Aorta (tissue), 5 donors: ENCODE measurements around the gene OR5J2. TPM values are rescaled to one million over a fixed set of nuclear protein-coding genes. Genes with fewer than 3 reads are reported as not detected.
"Not testable (repeated sequence)": the region's sequence is repeated elsewhere in the genome, so short reads cannot be mapped to it uniquely, and the experiment has no call there.

ENCODE experiments used
- ATAC-seq: fragments of 200-7000 bp; cut with Tn5 transposase; one replicate; pipeline ENCODE4 v1.9.1; 2022; ENCODE audit warnings: moderate library complexity; ENCODE audit not compliant: low FRiP score
- DNase-seq, 2 donors: peaks; one replicate each; pipeline ENCODE4 v3.0.0-alpha.2; 2020
- H3K27ac ChIP-seq, 2 donors: one replicate each; pipeline ENCODE4 v1.5.1; 2013; ENCODE audit warnings: low read length in 2 of 2, mild to moderate bottlenecking in 2 of 2, moderate library complexity in 2 of 2, control low read depth in 1 of 2, inconsistent platforms in 1 of 2, low read depth in 1 of 2
- H3K27me3 ChIP-seq, 2 donors: one replicate each; pipeline ENCODE4 v1.6.1; 2013; ENCODE audit warnings: control low read depth in 1 of 2, low read length in 1 of 2, mild to moderate bottlenecking in 1 of 2, moderate library complexity in 1 of 2; ENCODE audit not compliant: insufficient read depth in 2 of 2, control insufficient read depth in 1 of 2
- H3K36me3 ChIP-seq, 2 donors: one replicate each; pipeline ENCODE4 v1.6.1; 2013; ENCODE audit warnings: control low read depth in 1 of 2, low read length in 1 of 2, mild to moderate bottlenecking in 1 of 2; ENCODE audit not compliant: insufficient read depth in 2 of 2, control insufficient read depth in 1 of 2
- H3K4me1 ChIP-seq, 2 donors: one replicate each; pipeline ENCODE4 v1.6.1; 2013; ENCODE audit warnings: low read length in 2 of 2, control low read depth in 1 of 2, mild to moderate bottlenecking in 1 of 2, moderate library complexity in 1 of 2; ENCODE audit not compliant: insufficient read depth in 2 of 2, control insufficient read depth in 1 of 2
- H3K4me3 ChIP-seq, 2 donors: one replicate each; pipeline ENCODE4 v1.5.1; 2013; ENCODE audit warnings: low read length in 2 of 2, control low read depth in 1 of 2, mild to moderate bottlenecking in 1 of 2
- H3K9me3 ChIP-seq: one replicate; pipeline ENCODE4 v1.6.1; 2013; ENCODE audit warnings: mild to moderate bottlenecking, low read length; ENCODE audit not compliant: control insufficient read depth
- WGBS, 2 donors: extraction: QIAGEN DNeasy Blood & Tissue Kit; methylation state at CpG; one replicate each; pipeline ENCODE4 v1.1.7; 2013; 5-methylcytosine and 5-hydroxymethylcytosine counted together
- intact Hi-C, 2 donors: fragments of 100-400 bp; cut with DNase I; formaldehyde crosslinking; loops; one replicate each; pipeline versions ENCODE4 v1.14.2 to v1.15.0; 2022
- polyA plus RNA-seq, 2 donors: library from polyadenylated mRNA; stranded (reverse); fragments of 200-250 nt; gene quantifications; one replicate each; pipeline ENCODE4 v1.2.3, GENCODE V29; 2013
- total RNA-seq, 2 donors: library from RNA; stranded (reverse); fragmentation: NEBNext Ultra II Directional; extraction: Animal tissue kit (Norgen Biotek cat#: 25700); gene quantifications; one replicate each; pipeline ENCODE4 v1.2.1, GENCODE V29; 2021
- donor health status: healthy with polysubstance abuse.
- donor health status: Bipolar disorder and iron deficiency.
- donor health status: DM: no; HTN: no; CAD: no.
- donor health status: DM: no; HTN: no; CAD: no.
- donor health status: DM: yes; HTN: yes; CAD: no.

OR5J2 gene
- total and polyA plus RNA-seq, 4 donors = not detected

- Histone ChIP-seq H3K27ac (no peak overlapping the region), H3K27me3 (no peaks in the 10 kb centered on the region), H3K4me1 (no peaks in the 10 kb centered on the region), H3K4me3 (no peak overlapping the region), H3K36me3 (no peaks in the 10 kb centered on the region), H3K9me3 (no peaks in the 10 kb centered on the region)
- WGBS, 2 donors = 86 to 88% methylated on average over 3 of the region's 3 CpGs
- intact Hi-C loops = no loop called here
- ATAC-seq = no peak
- DNase-seq = no peak
These were observed 12.2 kb downstream of the OR5J2 start for GRCh38 chr11:56188602-56189001.

- DNase-seq (no peak), ATAC-seq (no peak)
- Histone ChIP-seq H3K36me3 (no peaks in the 10 kb centered on the region), H3K4me3 (no peak overlapping the region), H3K27ac (no peak overlapping the region), H3K4me1 (no peaks in the 10 kb centered on the region), H3K27me3 (no peaks in the 10 kb centered on the region), H3K9me3 (no peaks in the 10 kb centered on the region)
- WGBS, 2 donors = 81 to 82% methylated on average over 3 of the region's 3 CpGs
- intact Hi-C loops = no loop called here
These were observed 20.3 kb downstream of the OR5J2 start for GRCh38 chr11:56196705-56197104.

GRCh38 chr11:56197367-56197766, 20.9 kb downstream of the OR5J2 start:
- intact Hi-C loops = no loop called here
- WGBS, 2 donors = 65 to 73% methylated on average over 2 of the region's 2 CpGs
- H3K27ac ChIP-seq = no peak overlapping the region

GRCh38 chr11:56207790-56208189, 31.4 kb downstream of the OR5J2 start:
- DNase-seq (no peak), ATAC-seq (no peak)
- H3K36me3 ChIP-seq = no peaks in the 10 kb centered on the region
- no peaks in the 10 kb centered on the region for H3K9me3 ChIP-seq
- no peak overlapping the region for H3K4me3 ChIP-seq
- H3K27me3 ChIP-seq = no peaks in the 10 kb centered on the region
- intact Hi-C loops = no loop called here
- WGBS, 2 donors = 50 to 54% methylated on average over 1 of the region's 1 CpG
- H3K4me1 ChIP-seq = no peaks in the 10 kb centered on the region
- H3K27ac ChIP-seq = no peak overlapping the region

More at GRCh38 chr11:56197367-56197766, 20.9 kb downstream of the OR5J2 start:
- no peaks in the 10 kb centered on the region for H3K36me3 ChIP-seq
- H3K9me3 ChIP-seq = no peaks in the 10 kb centered on the region
- no peaks in the 10 kb centered on the region for H3K4me1 ChIP-seq
- no peak for ATAC-seq
- no peak overlapping the region for H3K4me3 ChIP-seq
- DNase-seq = no peak
- no peaks in the 10 kb centered on the region for H3K27me3 ChIP-seq

- no peaks in the 10 kb centered on the region for H3K36me3 ChIP-seq
- no peaks in the 10 kb centered on the region for H3K4me1 ChIP-seq
- H3K27ac ChIP-seq = no peak overlapping the region
- no peak overlapping the region for H3K4me3 ChIP-seq
- H3K9me3 ChIP-seq = no peaks in the 10 kb centered on the region
- no peak for DNase-seq
- H3K27me3 ChIP-seq = no peaks in the 10 kb centered on the region
- intact Hi-C loops = no loop called here
- WGBS, 2 donors = 54 to 66% methylated on average over 2 of the region's 2 CpGs
- no peak for ATAC-seq
These were observed 38.1 kb downstream of the OR5J2 start for GRCh38 chr11:56214537-56214936.

GRCh38 chr11:56219735-56220134, 43.3 kb downstream of the OR5J2 start:
- H3K4me1 ChIP-seq, ATAC-seq, intact Hi-C loops, H3K9me3 ChIP-seq, DNase-seq, H3K4me3 ChIP-seq, H3K27ac ChIP-seq, H3K27me3 ChIP-seq, H3K36me3 ChIP-seq: not testable (repeated sequence)
- WGBS, 2 donors = 79 to 81% methylated on average over 5 of the region's 5 CpGs

Other genes with a start within 250 kb of the OR5J2 start
- not detected for gene OR5I1, start 240.2 kb upstream of the OR5J2 start, total RNA-seq
- gene OR5I1, start 240.2 kb upstream of the OR5J2 start, polyA plus RNA-seq = not detected
- not detected for gene OR10AG1, start 206.7 kb upstream of the OR5J2 start, total RNA-seq
- gene OR10AG1, start 206.7 kb upstream of the OR5J2 start, polyA plus RNA-seq = not detected
- not detected for gene OR5F1, start 182.0 kb upstream of the OR5J2 start, total RNA-seq
- gene OR5F1, start 182.0 kb upstream of the OR5J2 start, polyA plus RNA-seq = not detected
- not detected for gene OR5AS1, start 149.0 kb upstream of the OR5J2 start, total RNA-seq
- under 1 TPM in 1 of 2 donors, not detected in 1; under 0.01 TPM for gene OR5AS1, start 149.0 kb upstream of the OR5J2 start, polyA plus RNA-seq
- gene OR8I2, start 83.3 kb upstream of the OR5J2 start, total RNA-seq = not detected
- gene OR8I2, start 83.3 kb upstream of the OR5J2 start, polyA plus RNA-seq = not detected
- not detected for gene OR8H2, start 72.9 kb upstream of the OR5J2 start, total RNA-seq
- gene OR8H2, start 72.9 kb upstream of the OR5J2 start, polyA plus RNA-seq = not detected
- not detected for gene OR8H3, start 54.2 kb upstream of the OR5J2 start, total RNA-seq
- not detected for gene OR8H3, start 54.2 kb upstream of the OR5J2 start, polyA plus RNA-seq
- gene OR8J3, start 36.4 kb upstream of the OR5J2 start, total RNA-seq = not detected
- not detected for gene OR8J3, start 36.4 kb upstream of the OR5J2 start, polyA plus RNA-seq
- not detected for gene OR8K5, start 16.3 kb upstream of the OR5J2 start, total RNA-seq
- gene OR8K5, start 16.3 kb upstream of the OR5J2 start, polyA plus RNA-seq = not detected
- gene OR5T2, start 57.6 kb downstream of the OR5J2 start, total RNA-seq = not detected
- gene OR5T2, start 57.6 kb downstream of the OR5J2 start, polyA plus RNA-seq = not detected
- not detected for gene OR5T3, start 75.6 kb downstream of the OR5J2 start, total RNA-seq
- not detected for gene OR5T3, start 75.6 kb downstream of the OR5J2 start, polyA plus RNA-seq
- not detected for gene OR5T1, start 97.5 kb downstream of the OR5J2 start, total RNA-seq
- gene OR5T1, start 97.5 kb downstream of the OR5J2 start, polyA plus RNA-seq = not detected
- gene OR8H1, start 115.6 kb downstream of the OR5J2 start, total RNA-seq = not detected
- gene OR8H1, start 115.6 kb downstream of the OR5J2 start, polyA plus RNA-seq = under 1 TPM in 1 of 2 donors, not detected in 1; 0.50 TPM
- not detected for gene OR8K3, start 138.5 kb downstream of the OR5J2 start, total RNA-seq
- not detected for gene OR8K3, start 138.5 kb downstream of the OR5J2 start, polyA plus RNA-seq
- gene OR8K1, start 169.4 kb downstream of the OR5J2 start, total RNA-seq = not detected
- gene OR8K1, start 169.4 kb downstream of the OR5J2 start, polyA plus RNA-seq = not detected
- not detected for gene OR8J1, start 177.7 kb downstream of the OR5J2 start, total RNA-seq
- not detected for gene OR8J1, start 177.7 kb downstream of the OR5J2 start, polyA plus RNA-seq
- not detected for gene OR8U1, start 199.0 kb downstream of the OR5J2 start, total RNA-seq
- gene OR8U1, start 199.0 kb downstream of the OR5J2 start, polyA plus RNA-seq = not detected
- gene OR5AL1, start 236.1 kb downstream of the OR5J2 start, total RNA-seq = not detected
- not detected for gene OR5AL1, start 236.1 kb downstream of the OR5J2 start, polyA plus RNA-seq